GM03348 (cell line): ENCODE results near the gene PRKCE.

Experiments
- DNase-seq: peaks from one replicate; pipeline ENCODE4 v3.0.0; 2012; ENCODE audit warnings: low spot score

Gene PRKCE

GRCh38 chr2:45728458-45728942 lies 77.0 kb downstream of the PRKCE start:
- DNase-seq = no peak

GRCh38 chr2:45729753-45730512 lies 78.5 kb downstream of the PRKCE start:
- no peak for DNase-seq

GRCh38 chr2:45731141-45731540 lies 79.7 kb downstream of the PRKCE start:
- DNase-seq = no peak

GRCh38 chr2:45732436-45732835 lies 81.0 kb downstream of the PRKCE start:
- DNase-seq = no peak

DNA sequence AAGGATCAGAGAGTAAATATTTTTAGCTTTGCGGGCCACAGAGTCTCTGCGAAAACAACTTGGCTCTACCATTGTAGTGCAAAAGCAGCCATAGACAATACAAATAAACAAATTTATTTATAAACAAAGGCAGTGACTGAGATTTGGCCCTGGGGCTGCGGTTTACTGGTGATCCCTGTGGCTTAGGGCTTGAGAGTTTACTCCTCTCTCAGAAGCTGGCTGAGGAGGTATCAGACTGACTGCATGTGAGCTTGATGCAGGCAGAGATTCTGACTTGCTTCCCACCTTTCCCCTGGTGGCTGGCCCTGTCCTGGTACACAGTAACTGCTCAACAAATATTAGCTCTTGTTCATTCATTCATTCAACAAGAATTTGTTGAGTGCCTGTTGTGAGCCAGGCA lies 81.5 kb downstream of the PRKCE start:
- DNase-seq = no peak

- no peak for DNase-seq
These were observed 82.9 kb downstream of the PRKCE start for GRCh38 chr2:45734336-45734735.

DNA sequence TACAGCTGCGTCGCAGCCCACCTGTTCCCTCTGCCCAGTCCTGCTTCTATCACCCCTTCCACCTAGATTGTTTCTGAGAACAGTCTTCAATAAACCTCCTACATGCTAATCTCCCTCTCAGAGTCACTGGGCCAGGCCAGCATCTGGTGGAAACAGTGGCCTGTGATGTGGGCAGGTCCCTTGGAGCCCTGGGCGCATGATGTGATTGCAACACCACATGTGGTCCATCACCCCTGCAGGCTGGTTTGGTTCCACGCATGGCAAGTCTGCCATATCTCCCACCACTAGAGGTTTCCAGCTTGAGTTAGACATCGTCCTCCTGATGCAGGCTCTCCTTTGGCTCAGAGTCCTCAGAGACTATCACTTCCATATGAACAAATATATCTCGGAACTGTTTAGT lies 83.5 kb downstream of the PRKCE start:
- DNase-seq = no peak

DNA sequence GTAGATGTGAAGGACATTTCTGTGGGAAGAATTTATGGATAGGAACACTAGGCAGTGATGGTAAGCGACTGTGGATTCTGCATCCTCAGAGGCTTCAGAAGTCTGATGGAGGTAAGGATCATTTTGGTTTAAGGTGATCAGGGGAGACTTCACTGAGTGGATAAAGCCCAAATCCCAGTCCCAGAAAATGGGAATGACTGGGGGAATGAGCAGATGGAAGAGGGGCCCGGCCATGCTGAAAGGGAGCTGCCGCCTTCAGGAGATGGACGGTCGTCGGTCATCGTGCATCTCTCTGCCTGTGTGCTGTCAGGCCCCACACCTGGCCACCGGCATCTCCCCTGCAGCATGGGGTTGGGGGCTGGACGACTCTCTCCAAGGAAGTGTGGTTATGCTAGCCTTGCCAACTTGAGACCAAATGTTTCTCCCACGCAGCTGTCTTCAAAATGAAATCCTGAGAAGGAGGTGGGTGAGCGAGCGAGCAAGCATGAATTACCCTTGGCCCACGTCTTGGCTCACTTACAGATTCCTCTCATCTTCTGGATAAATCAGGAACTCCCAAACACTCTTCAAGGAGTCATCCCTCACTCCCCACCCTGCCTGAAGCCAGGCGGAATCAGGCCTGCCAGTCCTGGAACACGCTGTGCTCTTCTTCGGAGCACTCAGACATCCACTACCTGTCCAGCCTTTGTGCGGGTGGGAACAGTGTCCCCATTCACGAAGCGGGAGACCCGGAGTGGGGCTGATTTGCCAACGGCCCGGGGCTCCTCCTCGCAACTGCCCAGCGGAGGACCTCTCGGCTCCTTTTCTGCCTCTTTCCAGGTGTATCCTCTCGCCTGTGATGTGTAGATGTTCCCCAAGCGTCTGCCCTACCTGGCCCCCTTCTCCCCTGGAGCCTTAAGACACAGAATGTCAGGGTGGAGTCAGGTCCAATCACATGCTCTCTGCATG lies 85.6 kb downstream of the PRKCE start:
- DNase-seq = no peak

- DNase-seq = no peak
These were observed 88.5 kb downstream of the PRKCE start for GRCh38 chr2:45739796-45740485.

GRCh38 chr2:45741161-45741850 lies 89.8 kb downstream of the PRKCE start:
- DNase-seq = no peak

DNA sequence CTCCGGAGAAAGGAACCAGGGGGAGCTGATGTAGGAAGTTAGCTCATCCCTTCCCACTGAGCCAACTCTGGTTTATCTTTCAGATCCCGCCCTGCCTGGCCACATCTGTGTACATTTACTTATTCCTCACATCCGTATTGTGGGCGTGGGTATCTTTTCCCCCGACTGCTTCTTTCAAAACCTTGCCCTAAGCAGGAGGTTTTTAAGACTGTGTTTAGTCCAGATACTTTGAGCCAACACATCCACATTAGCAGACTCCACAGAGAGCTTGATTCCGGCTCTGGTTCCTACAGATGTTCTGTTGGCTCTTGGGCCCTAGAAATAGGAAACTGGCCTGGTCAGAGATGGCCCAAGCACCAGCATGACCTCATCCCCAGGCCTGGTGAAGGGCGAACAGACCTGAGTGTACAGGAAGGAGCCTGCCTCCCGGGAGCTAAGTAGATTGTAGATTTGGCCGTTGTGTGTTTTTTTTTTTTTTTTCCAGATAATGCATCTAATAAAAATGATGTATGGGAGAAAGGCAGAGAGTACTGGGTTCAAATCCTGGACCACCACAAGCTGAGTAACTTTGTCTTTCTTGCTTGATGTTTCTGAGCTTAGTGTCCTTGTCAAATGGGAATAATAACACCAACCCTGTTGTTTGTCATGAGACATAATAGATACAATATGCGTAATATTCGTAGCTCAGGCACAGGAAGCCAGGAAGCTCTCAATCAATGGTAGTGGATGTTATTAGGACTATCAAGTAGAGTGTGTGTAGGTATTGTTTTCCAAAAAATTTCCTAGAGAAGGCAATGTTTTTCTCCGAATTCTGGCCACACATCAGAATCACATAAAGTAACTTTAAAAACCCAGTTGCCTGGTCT lies 92.3 kb downstream of the PRKCE start:
- DNase-seq = peak; percentile 66

DNA sequence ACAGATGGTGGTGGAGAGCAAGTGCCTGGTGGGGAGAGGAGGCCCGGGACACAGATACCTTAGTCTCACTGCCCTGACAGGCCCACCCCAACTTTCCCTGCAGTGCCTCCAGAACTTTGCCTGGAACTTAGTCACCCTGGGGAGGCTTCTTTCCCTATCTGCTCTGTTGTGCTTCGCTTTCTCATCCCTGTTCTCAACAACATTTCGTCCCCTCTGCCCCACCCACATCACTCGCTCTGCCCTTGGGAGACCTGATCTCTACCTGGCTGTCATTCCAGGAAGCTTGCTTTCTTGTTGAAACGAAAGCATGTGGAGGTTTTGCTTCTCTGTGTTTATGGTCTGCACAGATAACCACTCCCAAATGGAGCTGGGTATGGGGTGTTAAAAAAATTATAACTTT lies 93.8 kb downstream of the PRKCE start:
- no peak for DNase-seq

DNA sequence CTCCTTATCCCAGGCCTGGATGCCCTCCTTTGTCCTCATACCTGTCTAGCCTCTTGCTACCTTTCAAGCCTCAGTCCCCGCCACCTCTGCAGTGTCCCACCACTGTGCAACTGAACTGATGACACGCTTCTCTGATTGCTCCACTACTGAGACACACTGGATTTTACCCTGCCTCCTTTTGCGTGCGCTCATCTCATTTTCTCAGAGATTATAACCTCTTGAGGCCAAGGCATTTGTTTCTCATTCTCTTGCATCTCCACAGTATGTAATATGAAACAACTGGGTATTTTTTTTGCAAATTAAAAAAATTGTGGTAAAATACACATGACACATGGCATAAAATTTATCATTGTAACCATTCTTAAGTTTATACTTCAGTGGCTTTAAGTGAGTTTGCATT lies 95.4 kb downstream of the PRKCE start:
- no peak for DNase-seq

- no peak for DNase-seq
These were observed 95.9 kb downstream of the PRKCE start for GRCh38 chr2:45747363-45747762.

DNA sequence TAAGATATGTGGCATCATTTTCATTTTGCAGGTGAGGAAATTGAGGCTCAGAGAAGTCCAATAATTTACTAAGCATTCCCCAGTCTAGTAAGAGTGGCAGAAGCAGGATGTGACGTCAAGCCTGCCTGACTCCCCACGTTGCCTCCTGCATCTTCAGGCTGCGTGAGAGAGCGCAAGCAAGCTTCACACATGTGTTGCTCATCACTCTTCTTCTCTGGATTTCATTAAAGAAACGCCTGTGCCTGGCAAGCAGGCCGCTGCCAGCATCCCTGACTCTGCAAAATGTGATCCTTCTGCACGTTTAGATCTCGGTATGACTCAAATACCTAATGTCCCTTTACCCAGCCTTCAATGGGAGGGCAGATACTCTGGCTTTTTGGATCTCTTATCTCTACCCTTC lies 96.8 kb downstream of the PRKCE start:
- DNase-seq = peak; percentile 86

DNA sequence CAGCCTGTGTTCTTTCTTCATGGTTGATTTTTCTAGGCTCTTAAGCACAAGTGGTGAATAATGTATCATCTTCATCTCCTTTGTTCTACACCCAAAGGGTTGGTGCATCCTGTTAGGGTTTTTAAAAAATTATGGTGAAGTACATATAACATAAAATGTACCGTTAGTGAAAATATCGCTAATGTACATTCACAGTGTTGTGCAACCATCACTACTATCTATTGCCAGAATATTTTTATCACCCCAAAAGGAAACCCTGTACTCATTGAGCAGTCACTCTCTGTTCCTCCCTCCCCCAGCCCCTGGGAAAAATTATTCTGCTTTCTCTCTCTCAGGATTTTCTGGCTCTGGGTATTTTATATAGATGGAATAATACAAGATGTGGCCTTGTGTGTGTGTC lies 98.5 kb downstream of the PRKCE start:
- no peak for DNase-seq

DNA sequence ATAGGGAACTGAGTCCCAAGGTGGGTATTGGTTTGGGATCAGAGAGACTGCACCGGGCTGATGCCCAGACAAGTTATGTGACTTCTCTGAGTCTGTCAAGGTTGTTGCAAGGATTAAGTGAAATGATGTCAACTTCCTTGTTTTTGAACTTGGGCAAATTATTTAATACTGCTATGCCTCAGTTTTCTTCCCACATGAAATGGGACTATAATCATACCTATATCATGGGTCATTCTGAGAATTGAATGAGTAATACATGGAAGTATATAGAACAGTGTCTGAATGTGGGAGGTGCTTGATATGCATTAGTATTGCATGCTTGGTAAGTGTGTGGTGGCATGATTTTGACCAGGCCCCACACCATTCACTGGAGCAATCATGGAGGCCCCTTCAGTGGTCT lies 99.0 kb downstream of the PRKCE start:
- DNase-seq = no peak

GRCh38 chr2:45753381-45753780 lies 101.9 kb downstream of the PRKCE start:
- no peak for DNase-seq

DNA sequence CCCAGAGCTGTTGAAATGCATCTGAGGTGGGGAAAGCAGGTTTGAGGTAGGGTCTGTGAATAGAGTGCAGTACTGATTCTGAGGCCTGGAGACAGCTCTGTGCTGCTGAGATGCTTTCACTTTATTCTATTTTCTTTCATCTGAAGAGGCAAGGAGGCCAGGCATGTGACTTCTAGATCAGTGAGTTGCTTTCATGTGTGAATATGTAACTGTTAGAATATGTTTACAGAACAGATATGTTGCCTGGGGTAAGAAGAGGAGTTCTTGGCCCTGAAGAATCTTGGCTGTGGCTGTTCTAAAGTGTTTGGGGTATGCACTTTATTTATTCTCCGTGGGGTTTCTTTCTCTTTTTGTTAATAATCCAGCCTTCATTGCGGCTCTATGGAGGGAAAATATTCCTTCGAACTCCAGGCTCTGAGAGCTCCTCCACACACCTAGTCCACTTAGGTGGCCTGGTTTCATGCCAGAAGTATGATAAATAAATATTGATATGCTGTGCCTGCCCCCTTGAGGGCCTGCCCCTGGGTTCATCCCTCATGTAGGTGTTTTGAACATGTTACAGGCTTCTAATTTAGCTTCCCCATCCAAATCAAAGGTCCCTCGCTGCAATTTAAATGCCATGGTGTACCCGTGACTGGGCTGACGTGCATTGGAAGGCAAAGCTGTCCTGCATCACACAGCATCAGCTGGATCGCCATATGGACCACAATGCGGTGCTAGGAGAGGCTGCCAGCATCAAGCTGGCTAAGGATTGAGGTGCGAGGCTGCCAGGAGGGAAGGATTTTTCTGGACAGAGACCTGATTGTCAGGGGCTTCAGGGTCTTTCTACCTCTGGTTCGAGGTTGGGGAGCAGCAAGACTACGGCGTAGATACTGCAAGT lies 102.9 kb downstream of the PRKCE start:
- DNase-seq = no peak
